COR-L47 (cell line): ENCODE results near the gene EIF3L.

Source experiments
- DNase-seq: peaks from one replicate; lab custom pipeline; 2025; lab: John Stamatoyannopoulos, UW

EIF3L gene

GRCh38 chr22:37854946-37855345 lies 5.7 kb downstream of the EIF3L start:
- DNase-seq: no peak

DNA sequence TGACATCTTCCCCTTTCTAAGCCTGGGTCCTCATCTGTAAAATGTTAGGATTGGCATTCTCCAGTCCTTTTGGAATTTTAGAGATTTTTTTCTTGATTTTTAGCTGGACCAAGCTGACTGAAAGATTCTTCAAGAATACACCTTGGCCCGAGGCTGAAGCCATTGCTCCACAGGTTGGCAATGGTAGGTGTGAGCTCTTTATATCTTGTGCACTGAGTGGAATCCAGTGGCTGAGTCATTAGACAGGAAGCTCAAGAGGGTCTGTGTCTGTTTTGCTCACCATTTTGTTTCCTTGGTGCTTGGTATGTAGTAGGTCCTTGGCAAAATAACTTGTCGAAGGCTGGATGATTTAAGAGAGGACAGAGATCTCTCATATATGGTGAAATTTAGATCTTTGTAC lies 6.2 kb downstream of the EIF3L start:
- DNase-seq: no peak

- no peak for DNase-seq
Observed at GRCh38 chr22:37860796-37861421, 11.7 kb downstream of the EIF3L start.

GRCh38 chr22:37862570-37863325 lies 13.5 kb downstream of the EIF3L start:
- DNase-seq: no peak

DNA sequence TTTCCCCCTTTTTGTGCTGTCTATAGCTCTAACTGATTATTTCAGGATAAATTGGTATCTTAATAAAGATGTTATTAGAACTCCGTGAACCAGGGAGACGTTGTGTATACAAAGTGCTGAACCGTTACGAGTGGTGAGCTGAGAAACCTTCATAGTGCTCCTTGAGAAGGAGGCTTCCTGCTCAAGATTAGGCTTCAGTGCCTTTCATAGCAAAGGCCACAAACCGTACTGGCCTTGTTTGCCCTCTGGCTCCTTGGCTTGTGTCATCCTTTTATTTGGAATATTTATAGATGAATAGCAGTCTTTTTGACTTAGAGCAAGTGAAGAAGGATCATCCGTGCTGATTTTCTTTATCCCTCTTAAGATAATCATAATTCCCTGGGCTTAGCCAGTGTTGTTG lies 16.3 kb downstream of the EIF3L start:
- DNase-seq: no peak

DNA sequence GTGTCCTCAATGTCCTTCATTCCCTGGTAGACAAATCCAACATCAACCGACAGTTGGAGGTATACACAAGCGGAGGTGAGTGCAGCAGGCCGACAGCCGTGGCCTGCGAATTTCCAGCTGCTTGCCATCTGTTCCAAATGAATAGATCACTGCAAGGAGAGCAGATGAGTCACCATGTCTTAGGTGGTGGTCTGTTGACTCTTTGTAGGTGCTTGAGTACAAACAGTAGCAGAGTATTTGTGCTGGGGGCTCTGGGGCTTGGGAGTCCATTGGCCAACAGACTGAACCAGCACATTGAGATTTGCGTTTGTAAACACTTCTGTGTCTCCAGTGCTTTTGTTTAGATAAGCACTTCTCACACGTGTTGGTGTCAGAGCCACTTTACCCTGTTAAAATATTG lies 21.1 kb downstream of the EIF3L start:
- DNase-seq: no peak

DNA sequence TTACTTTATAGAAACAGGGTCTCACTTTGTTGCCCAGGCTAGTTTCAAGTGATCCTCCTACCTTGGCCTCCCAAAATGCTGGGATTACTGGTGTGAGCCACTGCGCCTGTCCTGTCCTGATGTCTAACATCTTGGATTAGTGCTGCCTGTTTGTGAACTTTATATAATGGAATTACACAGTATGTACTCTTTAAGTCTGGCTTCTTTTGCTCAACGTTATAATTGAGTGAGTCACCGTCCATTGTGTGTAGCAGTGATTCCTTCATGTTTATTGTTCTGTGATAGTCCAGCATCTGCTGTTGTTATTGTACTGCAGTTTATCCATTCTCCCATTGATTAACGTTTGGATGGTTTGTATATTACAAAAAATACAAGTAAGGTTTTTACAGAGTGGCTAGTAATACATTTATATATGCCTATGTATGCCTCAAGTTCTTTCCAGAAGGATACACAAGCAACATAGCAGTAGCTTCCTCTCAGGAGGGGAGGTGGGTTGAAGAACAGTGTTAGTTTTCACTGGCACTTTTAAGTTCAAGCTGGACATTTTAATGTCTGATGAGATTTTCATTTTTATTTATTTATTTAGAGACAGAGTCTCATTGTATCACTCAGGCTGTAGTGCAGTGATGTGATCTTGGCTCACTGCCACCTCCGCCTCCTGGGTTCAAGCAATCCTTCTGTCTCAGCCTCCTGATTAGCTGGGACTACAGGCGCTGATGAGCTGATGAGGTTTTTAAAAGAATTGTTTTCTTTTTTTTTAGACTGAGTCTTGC lies 31.6 kb downstream of the EIF3L start:
- no peak for DNase-seq

GRCh38 chr22:37884420-37884819 lies 35.2 kb downstream of the EIF3L start:
- DNase-seq: no peak

DNA sequence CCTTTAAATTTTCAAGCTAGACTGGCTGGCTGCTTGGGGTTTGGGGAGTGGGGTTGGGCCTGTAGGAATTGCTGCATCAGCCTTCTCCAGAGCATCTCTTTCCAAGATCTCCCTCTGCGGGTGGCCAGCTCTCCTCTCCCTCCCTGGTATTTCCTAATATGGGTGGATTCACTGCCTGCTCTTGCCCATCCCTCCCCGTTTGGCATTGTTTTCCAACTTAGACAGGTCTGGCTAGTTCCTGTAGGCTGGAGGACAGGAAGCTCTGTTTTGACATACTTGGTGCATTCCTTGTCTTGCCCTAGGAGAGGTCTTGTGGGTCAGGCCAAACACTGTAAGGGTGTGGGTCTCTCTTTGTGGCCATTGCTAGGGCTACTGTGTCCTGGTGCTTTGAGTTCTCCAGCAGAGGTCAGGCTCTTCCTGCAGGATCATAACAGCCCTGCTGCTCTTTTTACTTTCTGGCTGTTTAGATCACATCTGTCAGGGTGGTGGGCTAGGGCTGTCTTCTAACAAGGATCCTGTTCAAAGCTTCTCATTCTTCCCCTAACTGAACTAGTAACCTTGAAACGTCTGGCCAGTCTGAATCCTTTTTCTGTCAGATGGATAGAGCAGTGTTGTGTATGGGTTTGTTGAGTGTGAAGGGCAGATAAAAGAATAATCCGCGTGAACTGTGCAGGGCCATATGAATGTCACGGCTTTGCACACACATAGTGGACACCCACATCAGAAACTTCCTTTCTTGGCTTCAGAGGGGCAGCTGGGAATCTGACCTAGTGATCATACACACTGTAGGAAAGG lies 38.6 kb downstream of the EIF3L start:
- DNase-seq: no peak

- no peak for DNase-seq
Observed at GRCh38 chr22:37891926-37892325, 42.7 kb downstream of the EIF3L start.

- no peak for DNase-seq
Observed at GRCh38 chr22:37892566-37893335, 43.5 kb downstream of the EIF3L start.

DNA sequence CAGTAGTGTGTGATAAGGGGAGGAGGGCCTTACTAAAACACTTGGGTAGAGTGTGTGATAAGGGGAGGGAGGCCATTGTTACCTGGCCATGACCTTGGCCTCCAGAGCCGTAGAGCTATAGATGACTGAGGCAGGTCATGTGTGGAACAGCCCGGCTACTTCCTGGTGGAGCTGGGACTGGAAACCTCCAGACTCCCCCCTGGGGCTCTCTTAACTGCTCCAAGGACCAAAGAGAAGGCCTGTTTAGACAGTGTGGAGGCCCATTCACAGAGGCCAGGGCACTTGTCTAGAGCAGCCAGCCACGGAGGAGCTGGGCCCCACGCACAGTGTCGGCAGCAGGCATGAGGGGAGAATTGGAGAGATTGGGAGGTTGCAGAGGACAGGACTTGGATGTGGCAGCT lies 44.4 kb downstream of the EIF3L start:
- DNase-seq: no peak

GRCh38 chr22:37894939-37895670 lies 45.9 kb downstream of the EIF3L start:
- DNase-seq: no peak

- no peak for DNase-seq
Observed at GRCh38 chr22:37896181-37896592, 47.0 kb downstream of the EIF3L start.

DNA sequence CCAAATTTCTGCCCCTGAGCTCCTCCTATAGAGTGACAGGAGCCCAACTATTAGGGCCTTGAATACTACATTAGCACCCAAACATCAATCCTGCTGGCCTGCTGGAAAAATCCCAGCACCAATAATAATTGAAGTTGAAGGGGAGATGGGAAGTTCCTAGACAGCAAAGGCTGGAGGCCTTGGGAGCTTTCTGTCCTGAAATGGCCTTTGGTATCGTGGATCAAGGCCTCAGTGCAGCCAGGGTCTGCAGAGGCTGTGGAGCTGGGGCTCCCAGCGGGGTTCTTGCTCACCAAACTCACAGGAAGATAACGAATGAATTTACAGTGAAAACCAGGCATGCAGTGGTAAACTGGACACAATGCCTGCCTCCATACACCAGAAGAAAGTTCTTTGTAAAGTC lies 47.7 kb downstream of the EIF3L start:
- DNase-seq: no peak

DNA sequence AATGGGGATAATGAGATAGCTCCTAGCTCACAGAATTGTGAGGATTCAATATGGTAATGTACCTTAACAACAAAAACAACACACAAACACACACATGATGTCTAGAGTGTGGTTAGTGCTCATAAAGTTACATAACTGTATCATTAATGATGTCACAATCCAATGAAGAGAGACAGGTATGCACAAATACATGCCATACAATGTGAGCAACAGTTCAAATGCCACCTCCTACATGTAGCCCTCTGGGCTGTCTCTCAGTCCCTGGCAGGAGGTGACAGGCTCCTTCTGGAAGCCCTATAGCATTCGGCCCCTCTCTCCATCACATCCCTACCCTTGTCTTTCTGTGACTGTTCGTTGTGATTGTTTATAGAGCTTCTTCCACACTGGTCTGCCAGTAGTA lies 48.6 kb downstream of the EIF3L start:
- DNase-seq: no peak

DNA sequence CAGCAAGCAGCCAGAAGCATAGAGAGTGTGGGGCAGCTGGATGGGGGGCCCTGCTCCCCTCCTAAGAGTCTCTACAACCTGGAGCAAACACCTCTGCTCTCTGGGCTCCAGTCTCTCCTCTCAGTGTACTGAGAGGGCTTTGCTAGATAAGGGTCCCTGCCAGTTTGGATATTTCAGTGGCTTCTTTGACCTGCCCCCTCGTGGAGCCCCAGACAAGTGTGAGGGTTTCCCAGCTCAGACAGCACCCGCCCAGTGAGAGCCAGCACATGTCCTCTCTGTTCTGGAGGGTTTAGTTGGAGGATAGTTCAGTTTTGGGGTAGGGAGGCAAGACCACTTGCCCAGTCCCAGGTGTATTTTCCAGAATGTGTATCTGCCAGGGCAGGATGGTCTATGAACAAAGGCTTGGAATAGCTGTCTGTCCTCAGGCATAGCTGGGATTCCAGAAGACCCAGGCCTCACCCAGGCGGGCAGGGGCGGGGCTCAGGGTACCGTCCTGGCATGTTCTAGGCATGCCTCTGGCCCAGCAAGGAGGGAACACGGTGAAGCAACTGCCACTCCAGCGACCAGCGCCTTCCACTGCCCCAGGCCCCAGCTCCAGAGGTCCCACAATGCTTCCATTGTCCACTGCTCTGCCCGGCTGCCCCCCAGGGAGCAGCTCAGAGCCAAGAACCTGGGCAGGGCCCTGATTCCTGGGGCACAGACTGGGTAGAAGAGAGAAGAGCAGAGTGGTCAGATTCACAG lies 49.4 kb downstream of the EIF3L start:
- no peak for DNase-seq

GRCh38 chr22:37904572-37905533 lies 55.6 kb downstream of the EIF3L start:
- no peak for DNase-seq
